ENCODE measurements around the gene KYNU.

KYNU gene

DNA sequence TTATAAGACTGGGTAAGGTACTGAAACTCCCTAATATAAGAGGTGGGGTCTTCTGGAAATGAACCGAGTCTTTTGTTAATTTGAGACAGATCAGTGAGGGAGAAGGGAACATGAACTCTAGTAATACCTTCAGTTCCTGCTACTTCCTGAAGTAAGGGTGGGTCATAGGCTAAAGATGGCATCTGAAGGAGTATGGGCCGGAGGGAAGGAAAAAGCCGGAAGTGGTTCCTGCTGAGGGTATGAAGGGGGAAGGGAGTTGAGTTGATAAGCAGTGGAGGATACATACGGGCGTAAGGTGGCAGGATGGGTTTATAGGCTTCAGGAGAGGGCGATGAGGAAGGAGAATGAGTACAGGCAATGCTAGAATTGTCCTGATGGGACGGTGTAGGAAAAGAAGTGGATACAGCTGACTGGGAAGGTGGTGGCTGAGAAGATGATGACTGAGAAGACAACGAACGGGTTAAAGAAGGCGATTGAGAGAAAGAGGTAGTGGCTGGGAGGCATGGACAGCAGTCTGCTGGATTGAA, 58.2 kb downstream of the KYNU start:
- TF ChIP-seq SIN3A (IDR thresholded peaks at IDR 0.05; ENCODE audit: borderline replicate concordance, insufficient read depth, low read length) (no peak), POLR2AphosphoS5 (IDR thresholded peaks at IDR 0.05; ENCODE audit: low read depth, low read length) (no peak), FOXP2 (optimal IDR thresholded peaks at IDR 0.05; ENCODE audit: borderline replicate concordance, extremely low read depth, extremely low read length, insufficient read depth) (no peak), TAF1 (IDR thresholded peaks at IDR 0.05; ENCODE audit: borderline replicate concordance, insufficient read depth, low read length) (no peak)
- TF ChIP-seq, protein P1, sequence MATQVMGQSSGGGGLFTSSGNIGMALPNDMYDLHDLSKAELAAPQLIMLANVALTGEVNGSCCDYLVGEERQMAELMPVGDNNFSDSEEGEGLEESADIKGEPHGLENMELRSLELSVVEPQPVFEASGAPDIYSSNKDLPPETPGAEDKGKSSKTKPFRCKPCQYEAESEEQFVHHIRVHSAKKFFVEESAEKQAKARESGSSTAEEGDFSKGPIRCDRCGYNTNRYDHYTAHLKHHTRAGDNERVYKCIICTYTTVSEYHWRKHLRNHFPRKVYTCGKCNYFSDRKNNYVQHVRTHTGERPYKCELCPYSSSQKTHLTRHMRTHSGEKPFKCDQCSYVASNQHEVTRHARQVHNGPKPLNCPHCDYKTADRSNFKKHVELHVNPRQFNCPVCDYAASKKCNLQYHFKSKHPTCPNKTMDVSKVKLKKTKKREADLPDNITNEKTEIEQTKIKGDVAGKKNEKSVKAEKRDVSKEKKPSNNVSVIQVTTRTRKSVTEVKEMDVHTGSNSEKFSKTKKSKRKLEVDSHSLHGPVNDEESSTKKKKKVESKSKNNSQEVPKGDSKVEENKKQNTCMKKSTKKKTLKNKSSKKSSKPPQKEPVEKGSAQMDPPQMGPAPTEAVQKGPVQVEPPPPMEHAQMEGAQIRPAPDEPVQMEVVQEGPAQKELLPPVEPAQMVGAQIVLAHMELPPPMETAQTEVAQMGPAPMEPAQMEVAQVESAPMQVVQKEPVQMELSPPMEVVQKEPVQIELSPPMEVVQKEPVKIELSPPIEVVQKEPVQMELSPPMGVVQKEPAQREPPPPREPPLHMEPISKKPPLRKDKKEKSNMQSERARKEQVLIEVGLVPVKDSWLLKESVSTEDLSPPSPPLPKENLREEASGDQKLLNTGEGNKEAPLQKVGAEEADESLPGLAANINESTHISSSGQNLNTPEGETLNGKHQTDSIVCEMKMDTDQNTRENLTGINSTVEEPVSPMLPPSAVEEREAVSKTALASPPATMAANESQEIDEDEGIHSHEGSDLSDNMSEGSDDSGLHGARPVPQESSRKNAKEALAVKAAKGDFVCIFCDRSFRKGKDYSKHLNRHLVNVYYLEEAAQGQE (IDR thresholded peaks at IDR 0.05; ENCODE audit: insufficient read depth in 1 of 2, low read depth in 2 of 2, low read length in 2 of 2), result no peak

- TF ChIP-seq, protein P1 (IDR thresholded peaks at IDR 0.05; ENCODE audit: insufficient read depth in 1 of 2, low read depth in 2 of 2, low read length in 2 of 2), result no peak
Observed at GRCh38 chr2:142936629-142937028, 59.2 kb downstream of the KYNU start.

DNA sequence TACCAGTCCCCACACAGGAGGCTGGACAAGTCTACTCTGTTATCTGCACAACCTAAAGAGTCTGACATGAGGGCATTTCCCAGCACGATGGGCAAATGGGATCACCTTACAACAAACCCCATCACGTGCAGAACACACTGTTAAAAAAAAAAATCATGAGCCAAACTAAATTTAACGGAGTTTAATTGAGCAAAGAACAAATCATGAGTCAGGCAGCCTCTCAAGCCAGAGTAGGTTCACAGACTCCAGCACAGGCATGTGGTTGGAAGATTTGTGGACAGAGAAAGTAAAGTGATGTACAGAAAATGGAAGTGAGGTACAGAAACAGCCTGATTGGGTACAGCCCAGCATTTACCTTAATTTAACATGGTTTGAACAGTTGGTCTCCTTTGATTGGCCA, 59.9 kb downstream of the KYNU start:
- TF ChIP-seq, protein P1 (IDR thresholded peaks at IDR 0.05; ENCODE audit: insufficient read depth in 1 of 2, low read depth in 2 of 2, low read length in 2 of 2), result no peak

DNA sequence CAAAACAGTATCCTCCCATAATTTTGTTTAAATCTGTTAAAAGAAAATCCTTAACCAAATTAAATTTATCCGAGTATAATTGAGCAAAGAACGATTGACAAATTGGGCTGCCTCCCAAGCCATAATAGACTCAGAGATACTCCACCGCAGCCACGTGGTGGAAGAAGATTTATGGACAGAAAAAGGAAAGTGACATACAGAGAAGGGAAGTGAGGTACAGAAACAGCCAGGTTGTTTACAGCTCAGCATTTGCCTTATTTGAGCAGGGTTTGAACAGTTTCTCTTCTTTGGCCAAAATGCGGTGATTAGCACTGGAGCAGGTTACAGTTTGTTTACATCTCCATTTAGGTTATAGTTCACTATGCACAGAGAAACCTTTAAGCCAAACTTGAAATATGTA, 60.8 kb downstream of the KYNU start:
- TF ChIP-seq TAF1 (IDR thresholded peaks at IDR 0.05; ENCODE audit: borderline replicate concordance, insufficient read depth, low read length) (no peak), SIN3A (IDR thresholded peaks at IDR 0.05; ENCODE audit: borderline replicate concordance, insufficient read depth, low read length) (no peak), FOXP2 (optimal IDR thresholded peaks at IDR 0.05; ENCODE audit: borderline replicate concordance, extremely low read depth, extremely low read length, insufficient read depth) (no peak), POLR2AphosphoS5 (IDR thresholded peaks at IDR 0.05; ENCODE audit: low read depth, low read length) (no peak)
- TF ChIP-seq, protein P1 (IDR thresholded peaks at IDR 0.05; ENCODE audit: insufficient read depth in 1 of 2, low read depth in 2 of 2, low read length in 2 of 2), result no peak

DNA sequence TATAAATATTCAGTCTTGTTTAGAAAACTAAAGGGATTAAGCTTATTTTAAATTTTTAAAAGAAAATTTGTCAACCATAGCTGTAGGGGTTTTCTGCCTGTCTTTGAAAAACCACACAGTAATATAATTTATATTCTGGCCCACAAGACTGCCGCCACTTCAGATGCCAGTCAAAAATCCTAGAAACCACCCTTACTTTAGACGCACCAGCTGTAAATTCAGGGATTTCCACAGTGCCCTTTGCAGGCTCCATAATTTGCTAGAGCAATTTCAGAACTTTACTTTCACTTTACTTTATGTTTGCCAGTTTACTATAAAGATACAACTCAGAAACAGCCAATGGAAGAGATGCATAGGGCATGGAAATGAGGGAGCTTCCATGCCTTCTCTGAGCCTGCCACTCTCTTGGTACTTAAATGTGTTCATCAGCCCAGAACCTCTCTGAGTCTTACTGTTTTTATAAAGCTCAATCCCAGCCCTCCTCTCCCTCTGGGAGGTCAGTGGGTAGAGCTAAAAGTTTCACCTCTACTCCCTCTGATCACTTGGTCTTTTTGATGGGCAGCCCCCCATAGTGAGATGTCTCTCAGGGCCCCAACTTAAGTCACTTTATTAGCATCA, 63.3 kb downstream of the KYNU start:
- TF ChIP-seq, protein P1 (IDR thresholded peaks at IDR 0.05; ENCODE audit: insufficient read depth in 1 of 2, low read depth in 2 of 2, low read length in 2 of 2), result no peak
- TF ChIP-seq TAF1 (IDR thresholded peaks at IDR 0.05; ENCODE audit: borderline replicate concordance, insufficient read depth, low read length) (no peak), SIN3A (IDR thresholded peaks at IDR 0.05; ENCODE audit: borderline replicate concordance, insufficient read depth, low read length) (no peak), FOXP2 (optimal IDR thresholded peaks at IDR 0.05; ENCODE audit: borderline replicate concordance, extremely low read depth, extremely low read length, insufficient read depth) (no peak), POLR2AphosphoS5 (IDR thresholded peaks at IDR 0.05; ENCODE audit: low read depth, low read length) (no peak)

All from PFSK-1 (cell line).